ENCODE data around the gene SMG6. TPM values are rescaled to one million over a fixed set of nuclear protein-coding genes. Genes with fewer than 3 reads are reported as not detected.
A peak's percentile ranks its signal among the peaks of the same experiment; 100 is the strongest.

The SMG6 gene
- total RNA-seq, 2 donors from 2014 or later: 18.3 to 23.6 TPM

GRCh38 chr17:2136241-2136640 lies 167.3 kb downstream of the SMG6 start:
- H3K27ac ChIP-seq: no peak overlapping the region
- H3K27me3 ChIP-seq: no peaks in the 10 kb centered on the region
- no peaks in the 10 kb centered on the region for H3K36me3 ChIP-seq
- no peaks in the 10 kb centered on the region for H3K9me3 ChIP-seq
- peaks cover 11% of the 10 kb centered on the region for H3K4me1 ChIP-seq
- TF ChIP-seq CTCF (IDR thresholded peaks at IDR 0.05): no peak
- no peak for DNase-seq
- intact Hi-C loops (cut with DNase I): no loop called here
- no peak overlapping the region for H3K9ac ChIP-seq (ENCODE audit: low read depth in 2 of 2, low read length in 2 of 2)
- H3K4me3 ChIP-seq: no peak overlapping the region

- intact Hi-C loops (cut with DNase I): no loop called here
- Histone ChIP-seq H3K36me3 (no peaks in the 10 kb centered on the region), H3K9ac (ENCODE audit: low read depth in 2 of 2, low read length in 2 of 2) (no peak overlapping the region), H3K27ac (no peak overlapping the region), H3K9me3 (no peaks in the 10 kb centered on the region), H3K27me3 (no peaks in the 10 kb centered on the region), H3K4me1 (peaks cover 5% of the 10 kb centered on the region), H3K4me3 (no peak overlapping the region)
- no peak for TF ChIP-seq CTCF (IDR thresholded peaks at IDR 0.05)
- DNase-seq: no peak
These were observed 175.6 kb downstream of the SMG6 start for GRCh38 chr17:2128011-2128410.

- Histone ChIP-seq H3K27me3 (no peaks in the 10 kb centered on the region), H3K27ac (no peak overlapping the region), H3K9ac (ENCODE audit: low read depth in 2 of 2, low read length in 2 of 2) (no peak overlapping the region), H3K36me3 (no peaks in the 10 kb centered on the region), H3K4me1 (peaks cover 5% of the 10 kb centered on the region), H3K9me3 (no peaks in the 10 kb centered on the region), H3K4me3 (no peak overlapping the region)
- intact Hi-C loops (cut with DNase I): no loop called here
- TF ChIP-seq CTCF (IDR thresholded peaks at IDR 0.05): no peak
- no peak for DNase-seq
These were observed 178.5 kb downstream of the SMG6 start for GRCh38 chr17:2125013-2125535.

GRCh38 chr17:2124391-2124790 lies 179.2 kb downstream of the SMG6 start:
- no peak for DNase-seq

GRCh38 chr17:2123375-2124251 lies 180.0 kb downstream of the SMG6 start:
- TF ChIP-seq CTCF (IDR thresholded peaks at IDR 0.05): no peak
- H3K27me3 ChIP-seq: no peaks in the 10 kb centered on the region
- H3K4me1 ChIP-seq: peaks cover 5% of the 10 kb centered on the region
- DNase-seq: peak; percentile 69
- H3K9ac ChIP-seq (ENCODE audit: low read depth in 2 of 2, low read length in 2 of 2): peak overlapping the region; percentile 50 to 70
- no peaks in the 10 kb centered on the region for H3K36me3 ChIP-seq
- peak overlapping the region; percentile 80 for H3K27ac ChIP-seq
- H3K9me3 ChIP-seq: no peaks in the 10 kb centered on the region
- H3K4me3 ChIP-seq: no peak overlapping the region
- intact Hi-C loops (cut with DNase I): no loop called here

More at GRCh38 chr17:2124391-2124790, 179.2 kb downstream of the SMG6 start:
- H3K36me3 ChIP-seq: no peaks in the 10 kb centered on the region
- intact Hi-C loops (cut with DNase I): no loop called here
- H3K9ac ChIP-seq (ENCODE audit: low read depth in 2 of 2, low read length in 2 of 2): peak overlapping the region in 1 of 2 donors; percentile 70
- peak overlapping the region; percentile 80 for H3K27ac ChIP-seq
- H3K4me1 ChIP-seq: peaks cover 5% of the 10 kb centered on the region
- no peak for TF ChIP-seq CTCF (IDR thresholded peaks at IDR 0.05)
- H3K4me3 ChIP-seq: no peak overlapping the region
- H3K27me3 ChIP-seq: no peaks in the 10 kb centered on the region
- H3K9me3 ChIP-seq: no peaks in the 10 kb centered on the region
